Coronary artery (tissue), 2 donors: Measurements from ENCODE around the gene ARHGAP24.
A peak's percentile ranks its signal among the peaks of the same experiment; 100 is the strongest.

Experiments
- DNase-seq: peaks from one replicate; pipeline ENCODE4 v3.0.0-alpha.2; 2017; ENCODE audit warnings: low spot score
- H3K27ac ChIP-seq, 2 donors: fragments of 200-600 bp; sonication (generic); one replicate each; pipeline ENCODE4 v1.5.1; 2016 to 2019
- H3K4me3 ChIP-seq: fragments of 200-600 bp; sonication (generic); 2 replicates; pipeline ENCODE4 v1.5.1; 2016; ENCODE audit warnings: mild to moderate bottlenecking, moderate library complexity
- CTCF ChIP-seq: fragments of 200-600 bp; sonication (generic); IDR thresholded peaks from one replicate; pipeline ENCODE4 v1.5.1; 2019; ENCODE audit warnings: antibody characterized with exemption

ARHGAP24 gene

GRCh38 chr4:85787133-85787532, 312.2 kb downstream of the ARHGAP24 start:
- H3K27ac ChIP-seq = peak overlapping the region in 1 of 2 donors; percentile 7
- H3K4me3 ChIP-seq = no peak overlapping the region
- TF ChIP-seq CTCF = no peak
- no peak for DNase-seq

- TF ChIP-seq CTCF = no peak
- no peak for DNase-seq
- Histone ChIP-seq H3K27ac (no peak overlapping the region), H3K4me3 (no peak overlapping the region)
Observed at GRCh38 chr4:85788604-85789003, 313.7 kb downstream of the ARHGAP24 start.

DNA sequence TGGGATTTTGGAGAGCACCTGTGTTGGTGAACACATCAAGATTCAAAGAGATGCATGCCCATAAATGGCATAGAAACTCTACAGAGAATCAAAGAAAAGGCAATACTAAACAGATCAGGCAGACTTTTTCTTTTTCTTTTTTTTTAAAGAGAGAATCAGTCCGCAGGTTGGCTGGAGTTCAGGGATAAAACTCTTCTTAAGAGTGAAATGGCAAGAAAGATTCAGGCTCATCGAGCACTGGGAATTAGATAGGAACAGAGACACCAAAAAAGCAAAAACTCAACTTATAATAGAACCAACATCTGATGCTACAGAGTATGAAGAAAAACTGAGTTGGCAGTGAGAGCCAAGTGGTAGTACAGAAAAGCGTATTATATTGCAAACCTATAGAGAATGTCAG, 314.3 kb downstream of the ARHGAP24 start:
- no peak for TF ChIP-seq CTCF
- H3K27ac ChIP-seq = no peak overlapping the region
- no peak overlapping the region for H3K4me3 ChIP-seq
- no peak for DNase-seq

GRCh38 chr4:85790582-85790981, 315.6 kb downstream of the ARHGAP24 start:
- no peak overlapping the region for H3K4me3 ChIP-seq
- DNase-seq = no peak
- TF ChIP-seq CTCF = no peak
- no peak overlapping the region for H3K27ac ChIP-seq

DNA sequence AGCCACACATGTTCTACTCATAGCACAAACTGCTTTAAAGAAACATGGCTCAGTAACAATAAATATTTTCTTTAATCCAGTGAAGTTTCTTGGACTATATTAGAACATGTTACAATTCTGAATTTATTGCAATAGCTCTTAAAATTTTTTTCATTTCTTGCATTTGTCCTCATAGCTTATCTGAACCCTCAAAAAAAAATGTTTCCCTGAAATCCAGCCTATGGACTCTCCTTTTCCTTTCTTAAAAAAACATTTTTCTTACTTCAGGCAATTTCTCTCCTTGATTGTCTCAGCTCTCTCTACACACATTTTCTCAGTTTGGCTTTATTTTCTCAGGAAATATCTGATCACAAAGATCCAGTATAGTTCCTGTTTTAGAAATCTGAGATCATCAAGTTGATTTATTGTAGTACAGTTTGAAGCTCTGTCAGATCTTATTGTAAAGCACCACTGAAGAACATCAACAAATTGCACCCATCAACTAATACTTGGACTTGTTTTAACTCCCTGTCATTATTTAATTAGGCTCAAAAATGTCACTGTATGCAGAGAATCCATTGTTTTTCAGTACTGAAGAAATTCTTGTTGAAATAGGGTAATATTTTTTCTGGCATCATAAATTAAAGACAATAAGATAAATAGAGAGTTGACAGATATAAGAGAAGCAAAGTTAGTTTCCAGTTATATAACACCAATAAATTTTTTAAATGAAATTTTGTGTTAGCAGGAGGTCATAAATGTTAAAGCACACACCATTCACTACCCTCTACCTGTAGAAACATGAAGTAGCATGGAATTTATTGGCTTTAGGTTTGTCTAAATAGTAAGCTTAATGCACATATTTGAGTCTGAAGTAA, 317.7 kb downstream of the ARHGAP24 start:
- no peak overlapping the region for H3K4me3 ChIP-seq
- no peak for DNase-seq
- H3K27ac ChIP-seq = peak overlapping the region; percentile 24 to 54
- TF ChIP-seq CTCF = no peak

- TF ChIP-seq CTCF = no peak
- Histone ChIP-seq H3K4me3 (no peak overlapping the region), H3K27ac (peak overlapping the region; percentile 24 to 54)
- no peak for DNase-seq
Observed at GRCh38 chr4:85793233-85793585, 318.3 kb downstream of the ARHGAP24 start.
